Metanephros (tissue), 2 donors: ENCODE data around the gene UCN2. TPM values are rescaled to one million over a fixed set of nuclear protein-coding genes. Genes with fewer than 3 reads are reported as not detected.

Experiments
- small RNA-seq: library from RNA; depleted of rRNA; stranded (forward); fragments of <200 nt; gene quantifications from one replicate; pipeline ENCODE3, GENCODE V24; 2014; ENCODE audit warnings: low replicate concordance
- total RNA-seq: library from RNA; depleted of rRNA; stranded (reverse); fragments of >200 nt; gene quantifications from one replicate; pipeline ENCODE4 v1.2.3, GENCODE V29; 2014

UCN2 gene
- total RNA-seq = 0.29 TPM

GRCh38 chr3:48563382-48563918, at the start of gene UCN2:
TSS of gene UCN2 (minus strand) at chr3:48563781. CDS start at chr3:48563124, 657 bp downstream.

GRCh38 chr3:48609088-48610005, 45.8 kb upstream of the UCN2 start, which contains the start of gene UQCRC1:
TSS of gene UQCRC1 (minus strand) at chr3:48609646. CDS start at chr3:48609620, 26 bp downstream.

GRCh38 chr3:48595075-48595525, 31.5 kb upstream of the UCN2 start, which contains the start of gene COL7A1:
TSS of gene COL7A1 (minus strand) at chr3:48595329. CDS start at chr3:48595159, 170 bp downstream.

GRCh38 chr3:48556796-48557626, 6.6 kb downstream of the UCN2 start, which contains the start of gene PFKFB4:
TSS of gene PFKFB4 (minus strand) at chr3:48556803. CDS start at chr3:48556777, 26 bp downstream.

Small RNAs within 50 kb of the gene (small RNA-seq; reads per million reads assigned to genes)
- gene MIR6823 = not detected

Other genes with a start within 250 kb of the UCN2 start
- gene SPINK8, start 230.1 kb downstream of the UCN2 start, total RNA-seq = not detected
- gene FBXW12, start 191.6 kb downstream of the UCN2 start, total RNA-seq = 0.23 TPM
- gene PLXNB1, start 133.7 kb downstream of the UCN2 start, total RNA-seq = 202 TPM
- 18.6 TPM for gene CCDC51, start 123.7 kb downstream of the UCN2 start, total RNA-seq
- gene TMA7, start 123.5 kb downstream of the UCN2 start, total RNA-seq = 106 TPM
- 5.8 TPM for gene ATRIP, start 117.0 kb downstream of the UCN2 start, total RNA-seq
- 67.4 TPM for gene SHISA5, start 59.6 kb downstream of the UCN2 start, total RNA-seq
- 8.2 TPM for gene PFKFB4, start 7.0 kb downstream of the UCN2 start, total RNA-seq
- 27.4 TPM for gene COL7A1, start 31.5 kb upstream of the UCN2 start, total RNA-seq
- 253 TPM for gene UQCRC1, start 45.9 kb upstream of the UCN2 start, total RNA-seq
- not detected for gene TMEM89, start 58.0 kb upstream of the UCN2 start, total RNA-seq
- gene SLC26A6, start 71.7 kb upstream of the UCN2 start, total RNA-seq = 25.6 TPM
- gene CELSR3, start 99.1 kb upstream of the UCN2 start, total RNA-seq = 0.70 TPM
- gene NCKIPSD, start 122.1 kb upstream of the UCN2 start, total RNA-seq = 19.3 TPM
- gene IP6K2, start 153.4 kb upstream of the UCN2 start, total RNA-seq = 111 TPM